ENCODE data around the gene KIAA1328. TPM values are rescaled to one million over a fixed set of nuclear protein-coding genes. Genes with fewer than 3 reads are reported as not detected.

KIAA1328 gene
- total RNA-seq, 1 experiment from 2014 or later: 6.2 TPM

GRCh38 chr18:37276111-37276890, 447.4 kb downstream of the KIAA1328 start:
- H3K36me3 ChIP-seq (ENCODE audit: control insufficient read depth, insufficient read depth, low read length): no peaks in the 10 kb centered on the region
- no peak overlapping the region for H3K4me3 ChIP-seq (ENCODE audit: low read depth in 2 of 2, low read length in 2 of 2)
- H3K4me1 ChIP-seq (ENCODE audit: control insufficient read depth, insufficient read depth, low read length): no peaks in the 10 kb centered on the region
- ChIA-PET POLR2A (no interaction called here), CTCF (no interaction called here)
- in situ Hi-C loops (cut with HindIII; ENCODE audit: low pct_unique_long_range_greater_than_20kb, low sequenced_read_pairs): no loop called here
- TF ChIP-seq, protein P1, sequence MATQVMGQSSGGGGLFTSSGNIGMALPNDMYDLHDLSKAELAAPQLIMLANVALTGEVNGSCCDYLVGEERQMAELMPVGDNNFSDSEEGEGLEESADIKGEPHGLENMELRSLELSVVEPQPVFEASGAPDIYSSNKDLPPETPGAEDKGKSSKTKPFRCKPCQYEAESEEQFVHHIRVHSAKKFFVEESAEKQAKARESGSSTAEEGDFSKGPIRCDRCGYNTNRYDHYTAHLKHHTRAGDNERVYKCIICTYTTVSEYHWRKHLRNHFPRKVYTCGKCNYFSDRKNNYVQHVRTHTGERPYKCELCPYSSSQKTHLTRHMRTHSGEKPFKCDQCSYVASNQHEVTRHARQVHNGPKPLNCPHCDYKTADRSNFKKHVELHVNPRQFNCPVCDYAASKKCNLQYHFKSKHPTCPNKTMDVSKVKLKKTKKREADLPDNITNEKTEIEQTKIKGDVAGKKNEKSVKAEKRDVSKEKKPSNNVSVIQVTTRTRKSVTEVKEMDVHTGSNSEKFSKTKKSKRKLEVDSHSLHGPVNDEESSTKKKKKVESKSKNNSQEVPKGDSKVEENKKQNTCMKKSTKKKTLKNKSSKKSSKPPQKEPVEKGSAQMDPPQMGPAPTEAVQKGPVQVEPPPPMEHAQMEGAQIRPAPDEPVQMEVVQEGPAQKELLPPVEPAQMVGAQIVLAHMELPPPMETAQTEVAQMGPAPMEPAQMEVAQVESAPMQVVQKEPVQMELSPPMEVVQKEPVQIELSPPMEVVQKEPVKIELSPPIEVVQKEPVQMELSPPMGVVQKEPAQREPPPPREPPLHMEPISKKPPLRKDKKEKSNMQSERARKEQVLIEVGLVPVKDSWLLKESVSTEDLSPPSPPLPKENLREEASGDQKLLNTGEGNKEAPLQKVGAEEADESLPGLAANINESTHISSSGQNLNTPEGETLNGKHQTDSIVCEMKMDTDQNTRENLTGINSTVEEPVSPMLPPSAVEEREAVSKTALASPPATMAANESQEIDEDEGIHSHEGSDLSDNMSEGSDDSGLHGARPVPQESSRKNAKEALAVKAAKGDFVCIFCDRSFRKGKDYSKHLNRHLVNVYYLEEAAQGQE (IDR thresholded peaks at IDR 0.05; ENCODE audit: insufficient read depth in 1 of 2, low read depth in 2 of 2, low read length in 1 of 2): no peak
- TF ChIP-seq, protein P2, sequence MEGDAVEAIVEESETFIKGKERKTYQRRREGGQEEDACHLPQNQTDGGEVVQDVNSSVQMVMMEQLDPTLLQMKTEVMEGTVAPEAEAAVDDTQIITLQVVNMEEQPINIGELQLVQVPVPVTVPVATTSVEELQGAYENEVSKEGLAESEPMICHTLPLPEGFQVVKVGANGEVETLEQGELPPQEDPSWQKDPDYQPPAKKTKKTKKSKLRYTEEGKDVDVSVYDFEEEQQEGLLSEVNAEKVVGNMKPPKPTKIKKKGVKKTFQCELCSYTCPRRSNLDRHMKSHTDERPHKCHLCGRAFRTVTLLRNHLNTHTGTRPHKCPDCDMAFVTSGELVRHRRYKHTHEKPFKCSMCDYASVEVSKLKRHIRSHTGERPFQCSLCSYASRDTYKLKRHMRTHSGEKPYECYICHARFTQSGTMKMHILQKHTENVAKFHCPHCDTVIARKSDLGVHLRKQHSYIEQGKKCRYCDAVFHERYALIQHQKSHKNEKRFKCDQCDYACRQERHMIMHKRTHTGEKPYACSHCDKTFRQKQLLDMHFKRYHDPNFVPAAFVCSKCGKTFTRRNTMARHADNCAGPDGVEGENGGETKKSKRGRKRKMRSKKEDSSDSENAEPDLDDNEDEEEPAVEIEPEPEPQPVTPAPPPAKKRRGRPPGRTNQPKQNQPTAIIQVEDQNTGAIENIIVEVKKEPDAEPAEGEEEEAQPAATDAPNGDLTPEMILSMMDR (IDR thresholded peaks at IDR 0.05): no peak
- TF ChIP-seq TCF7L2 (IDR thresholded peaks at IDR 0.05; ENCODE audit: low read depth, low read length) (no peak), SIN3A (IDR thresholded peaks at IDR 0.05; ENCODE audit: borderline replicate concordance, insufficient read depth, low read depth, low read length) (no peak), POLR2AphosphoS5 (IDR thresholded peaks at IDR 0.05; ENCODE audit: low read depth, low read length) (no peak)
- ATAC-seq: no peak
- no TSS peak for BruUV-seq (replicated peaks)
- H3K9me3 ChIP-seq (ENCODE audit: control insufficient read depth, insufficient read depth, low read depth, low read length): no peaks in the 10 kb centered on the region
- DNase-seq (ENCODE audit: low read depth, low spot score): no peak
- no peaks in the 10 kb centered on the region for H3K27me3 ChIP-seq (ENCODE audit: control insufficient read depth, insufficient read depth, low read length)
- intact Hi-C loops (cut with micrococcal nuclease; ENCODE audit: unreplicated experiment): no loop called here
- H3K27ac ChIP-seq (ENCODE audit: low read length): no peak overlapping the region

DNA sequence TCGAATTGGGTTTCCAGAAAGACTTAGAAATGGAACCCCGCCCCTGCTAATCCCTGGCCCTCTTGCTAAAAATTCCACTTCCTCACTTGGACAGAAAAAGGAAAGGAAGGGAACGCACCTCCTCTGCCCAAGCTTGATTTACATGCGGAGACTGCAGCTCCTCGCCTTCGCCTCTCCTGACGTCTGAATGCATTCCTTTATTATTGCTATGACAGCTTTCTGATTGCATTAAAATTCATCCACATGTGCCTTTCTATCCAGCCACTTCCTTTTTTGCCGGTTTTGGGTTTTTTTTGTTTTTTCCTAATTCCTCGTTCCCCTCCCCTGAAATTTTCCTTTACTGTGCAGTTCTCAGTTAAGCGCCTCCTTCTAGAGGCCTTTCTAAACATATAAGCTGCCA, 448.9 kb downstream of the KIAA1328 start:
- POLR2A ChIA-PET: no interaction called here
- in situ Hi-C loops (cut with HindIII; ENCODE audit: low pct_unique_long_range_greater_than_20kb, low sequenced_read_pairs): no loop called here

More for the DNA sequence above, 448.9 kb downstream of the KIAA1328 start:
- TF ChIP-seq TCF7L2 (IDR thresholded peaks at IDR 0.05; ENCODE audit: low read depth, low read length): no peak
- TF ChIP-seq SIN3A (IDR thresholded peaks at IDR 0.05; ENCODE audit: borderline replicate concordance, insufficient read depth, low read depth, low read length): no peak
- TF ChIP-seq POLR2AphosphoS5 (IDR thresholded peaks at IDR 0.05; ENCODE audit: low read depth, low read length): no peak
- TF ChIP-seq, protein P1 (IDR thresholded peaks at IDR 0.05; ENCODE audit: insufficient read depth in 1 of 2, low read depth in 2 of 2, low read length in 1 of 2): no peak
- TF ChIP-seq, protein P2 (IDR thresholded peaks at IDR 0.05): no peak
- Histone ChIP-seq H3K4me1 (ENCODE audit: control insufficient read depth, insufficient read depth, low read length) (no peaks in the 10 kb centered on the region), H3K4me3 (ENCODE audit: low read depth in 2 of 2, low read length in 2 of 2) (no peak overlapping the region), H3K36me3 (ENCODE audit: control insufficient read depth, insufficient read depth, low read length) (no peaks in the 10 kb centered on the region), H3K9me3 (ENCODE audit: control insufficient read depth, insufficient read depth, low read depth, low read length) (no peaks in the 10 kb centered on the region), H3K27me3 (ENCODE audit: control insufficient read depth, insufficient read depth, low read length) (no peaks in the 10 kb centered on the region), H3K27ac (ENCODE audit: low read length) (no peak overlapping the region)
- no peak for DNase-seq (ENCODE audit: low read depth, low spot score)
- ATAC-seq: no peak
- BruUV-seq (replicated peaks): no TSS peak
- intact Hi-C loops (cut with micrococcal nuclease; ENCODE audit: unreplicated experiment): no loop called here
- CTCF ChIA-PET: no interaction called here
